Osteoblast (primary cell): ENCODE data around the gene CNN2. TPM values are rescaled to one million over a fixed set of nuclear protein-coding genes. Genes with fewer than 3 reads are reported as not detected.
A peak's percentile ranks its signal among the peaks of the same experiment; 100 is the strongest.

ENCODE experiments used
- DNase-seq: peaks from one replicate; pipeline ENCODE4 v3.0.0; 2011; ENCODE audit warnings: low spot score, mixed read lengths; ENCODE audit not compliant: insufficient read length; ENCODE audit errors: missing footprints
- H2AFZ ChIP-seq: 2 replicates; pipeline ENCODE4 v1.6.0; 2011; ENCODE audit warnings: mild to moderate bottlenecking, low read length
- H3K27ac ChIP-seq: 2 replicates; pipeline ENCODE4 v1.5.1; 2011; ENCODE audit warnings: mild to moderate bottlenecking, low read depth, low read length, moderate library complexity
- H3K27me3 ChIP-seq: 2 replicates; pipeline ENCODE4 v1.6.0; 2012; ENCODE audit warnings: mild to moderate bottlenecking, control low read depth, inconsistent platforms, low read length, moderate library complexity; ENCODE audit not compliant: insufficient read depth
- H3K36me3 ChIP-seq: 2 replicates; pipeline ENCODE4 v1.5.1; 2011; ENCODE audit warnings: mild to moderate bottlenecking, low read length, control low read depth, moderate library complexity; ENCODE audit not compliant: insufficient read depth
- H3K4me1 ChIP-seq: 2 replicates; pipeline ENCODE4 v1.5.1; 2011; ENCODE audit warnings: mild to moderate bottlenecking, low read length, control low read depth, moderate library complexity; ENCODE audit not compliant: insufficient read depth
- H3K4me2 ChIP-seq: 2 replicates; pipeline ENCODE4 v1.6.0; 2011; ENCODE audit warnings: mild to moderate bottlenecking, low read length; ENCODE audit not compliant: insufficient read depth
- H3K4me3 ChIP-seq: fragments of 200-600 bp; sonication (generic); 3 replicates; pipeline ENCODE4 v1.5.1; 2012; ENCODE audit warnings: mild to moderate bottlenecking, low read length, inconsistent platforms; ENCODE audit not compliant: insufficient read depth
- H3K79me2 ChIP-seq: 2 replicates; pipeline ENCODE4 v1.6.0; 2012; ENCODE audit warnings: mild to moderate bottlenecking, low read length, control low read depth, inconsistent platforms; ENCODE audit not compliant: insufficient read depth
- H3K9me3 ChIP-seq: 2 replicates; pipeline ENCODE4 v1.5.1; 2011; ENCODE audit warnings: low read depth, low read length, control low read depth
- H4K20me1 ChIP-seq: 2 replicates; pipeline ENCODE4 v1.6.0; 2012; ENCODE audit warnings: mild to moderate bottlenecking, low read length, control low read depth; ENCODE audit not compliant: insufficient read depth
- CTCF ChIP-seq: IDR thresholded peaks from 2 replicates; pipeline ENCODE4 v1.5.1; 2011; ENCODE audit warnings: mild to moderate bottlenecking, low read depth, low read length, moderate library complexity; ENCODE audit errors: extremely low read depth
- total RNA-seq: library from RNA; depleted of rRNA; stranded (reverse); fragments of >200 nt; gene quantifications from 2 replicates; pipeline ENCODE4 v1.2.3, GENCODE V29; 2012

CNN2 gene
- total RNA-seq, 1 donor = 594 TPM

- H2AFZ ChIP-seq = no peak overlapping the region
Observed at GRCh38 chr19:1063909-1064660, 37.7 kb downstream of the CNN2 start.

DNA sequence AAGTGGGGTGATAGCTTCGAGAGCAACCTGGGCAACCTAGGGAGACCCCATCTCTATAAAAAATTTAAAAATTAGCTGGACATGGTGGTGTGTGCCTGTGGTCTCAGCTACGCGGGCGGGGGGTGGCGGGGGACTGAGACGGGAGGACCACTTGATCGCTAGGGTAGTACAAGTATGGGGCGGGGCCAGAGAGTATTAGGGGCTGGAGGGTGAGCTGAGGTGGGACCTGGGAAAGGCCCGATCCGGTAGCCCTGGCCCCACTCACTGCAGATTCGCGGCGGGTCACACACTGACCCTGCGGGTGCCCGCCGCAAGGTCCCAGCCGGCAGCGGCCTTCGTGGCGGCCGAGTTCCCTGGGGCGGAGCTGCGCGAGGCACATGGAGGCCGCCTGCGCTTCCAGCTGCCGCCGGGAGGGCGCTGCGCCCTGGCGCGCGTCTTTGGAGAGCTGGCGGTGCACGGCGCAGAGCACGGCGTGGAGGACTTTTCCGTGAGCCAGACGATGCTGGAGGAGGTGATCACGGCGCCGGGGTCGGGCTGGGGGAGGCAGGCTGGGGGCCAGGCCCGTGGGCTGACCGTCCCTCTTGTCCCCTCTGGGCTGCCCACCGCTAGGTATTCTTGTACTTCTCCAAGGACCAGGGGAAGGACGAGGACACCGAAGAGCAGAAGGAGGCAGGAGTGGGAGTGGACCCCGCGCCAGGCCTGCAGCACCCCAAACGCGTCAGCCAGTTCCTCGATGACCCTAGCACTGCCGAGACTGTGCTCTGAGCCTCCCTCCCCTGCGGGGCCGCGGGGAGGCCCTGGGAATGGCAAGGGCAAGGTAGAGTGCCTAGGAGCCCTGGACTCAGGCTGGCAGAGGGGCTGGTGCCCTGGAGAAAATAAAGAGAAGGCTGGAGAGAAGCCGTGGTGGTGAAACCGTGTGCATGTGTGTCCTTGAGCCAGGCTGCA, 38.5 kb downstream of the CNN2 start:
- no peak overlapping the region for H3K4me2 ChIP-seq
- no peak overlapping the region for H3K4me3 ChIP-seq
- H3K4me1 ChIP-seq = no peaks in the 10 kb centered on the region
- peak; percentile 97 for DNase-seq
- TF ChIP-seq CTCF = peak; percentile 35
- H4K20me1 ChIP-seq = no peaks in the 10 kb centered on the region
- H3K27me3 ChIP-seq = peaks cover 30% of the 10 kb centered on the region
- no peaks in the 10 kb centered on the region for H3K79me2 ChIP-seq
- no peak overlapping the region for H2AFZ ChIP-seq
- no peak overlapping the region for H3K27ac ChIP-seq
- H3K36me3 ChIP-seq = no peaks in the 10 kb centered on the region
- H3K9me3 ChIP-seq = no peaks in the 10 kb centered on the region

More at GRCh38 chr19:1063909-1064660, 37.7 kb downstream of the CNN2 start:
- H3K27me3 ChIP-seq = peaks cover 23% of the 10 kb centered on the region
- no peaks in the 10 kb centered on the region for H4K20me1 ChIP-seq
- H3K27ac ChIP-seq = no peak overlapping the region
- no peak for DNase-seq
- H3K4me3 ChIP-seq = no peak overlapping the region
- H3K9me3 ChIP-seq = no peaks in the 10 kb centered on the region
- no peaks in the 10 kb centered on the region for H3K79me2 ChIP-seq
- TF ChIP-seq CTCF = no peak
- H3K36me3 ChIP-seq = no peaks in the 10 kb centered on the region
- no peak overlapping the region for H3K4me2 ChIP-seq
- H3K4me1 ChIP-seq = no peaks in the 10 kb centered on the region

- no peak overlapping the region for H2AFZ ChIP-seq
- no peaks in the 10 kb centered on the region for H3K36me3 ChIP-seq
- no peaks in the 10 kb centered on the region for H3K4me1 ChIP-seq
- H3K4me3 ChIP-seq = no peak overlapping the region
- no peak overlapping the region for H3K4me2 ChIP-seq
- H4K20me1 ChIP-seq = no peaks in the 10 kb centered on the region
- H3K79me2 ChIP-seq = no peaks in the 10 kb centered on the region
- DNase-seq = no peak
- H3K9me3 ChIP-seq = no peaks in the 10 kb centered on the region
- H3K27me3 ChIP-seq = peaks cover 37% of the 10 kb centered on the region
- no peak overlapping the region for H3K27ac ChIP-seq
- TF ChIP-seq CTCF = no peak
Observed at GRCh38 chr19:1065606-1066109, 39.2 kb downstream of the CNN2 start.
